GM12891 (cell line): ENCODE results near the gene KRT84.

ENCODE experiments used
- POLR2A ChIP-seq: IDR thresholded peaks from 2 replicates; pipeline ENCODE4 v1.6.1; 2011; ENCODE audit warnings: low read depth, low read length, control low read depth
- POLR2AphosphoS5 ChIP-seq: IDR thresholded peaks from 2 replicates; pipeline ENCODE4 v1.6.1; 2011; ENCODE audit warnings: low read depth, low read length, control low read depth
- POU2F2 ChIP-seq: IDR thresholded peaks from 2 replicates; pipeline ENCODE4 v1.6.1; 2011; ENCODE audit warnings: low read depth, mild to moderate bottlenecking, control low read depth, low read length, moderate library complexity
- TAF1 ChIP-seq: IDR thresholded peaks from 2 replicates; pipeline ENCODE4 v1.6.1; 2011; ENCODE audit warnings: low read depth, low read length, control low read depth

- TF ChIP-seq POU2F2 (no peak), POLR2A (no peak), POLR2AphosphoS5 (no peak), TAF1 (no peak)
Measured at GRCh38 chr12:52405922-52406385, 20.5 kb upstream of the KRT84 start, which contains the start of gene KRT82.
